Astrocyte (in vitro differentiated cells and primary cell): Measurements from ENCODE around the gene PVR.

Source experiments
- CTCF ChIP-seq: IDR thresholded peaks from 2 replicates; pipeline ENCODE4 v1.5.1; 2011; ENCODE audit warnings: low read depth, mild to moderate bottlenecking, inconsistent platforms, low read length, moderate library complexity; ENCODE audit not compliant: insufficient read depth
- EZH2 ChIP-seq: IDR thresholded peaks from 2 replicates; pipeline ENCODE4 v1.6.1; 2012; ENCODE audit warnings: mild to moderate bottlenecking, low read length, inconsistent platforms; ENCODE audit not compliant: insufficient read depth

DNA sequence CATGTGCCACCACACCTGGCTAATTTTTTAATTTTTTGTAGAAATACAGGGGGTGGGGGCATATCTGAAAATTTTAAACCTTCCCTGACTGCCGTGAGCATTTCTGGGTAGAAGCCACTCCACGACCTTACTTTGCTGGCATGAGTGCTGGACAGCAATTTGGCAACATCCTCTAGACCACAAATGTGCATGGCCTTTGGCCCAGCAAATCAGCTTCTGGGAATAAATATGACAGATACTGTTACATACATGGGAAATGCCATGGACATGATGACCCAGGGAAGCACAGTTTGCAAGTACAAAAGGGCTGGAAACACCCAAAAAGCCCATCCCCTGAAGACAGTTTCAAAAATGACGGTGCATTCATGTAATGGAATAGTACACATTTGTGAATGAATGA lies 3.2 kb upstream of the PVR start:
- TF ChIP-seq CTCF: no peak
- no peak for TF ChIP-seq EZH2
